Transverse colon (tissue), 4 donors: Measurements from ENCODE around the gene DDIAS. TPM values are rescaled to one million over a fixed set of nuclear protein-coding genes. Genes with fewer than 3 reads are reported as not detected.
"Not testable (repeated sequence)": the region's sequence is repeated elsewhere in the genome, so short reads cannot be mapped to it uniquely, and the experiment has no call there.

Experiments
- DNase-seq: peaks from one replicate; pipeline ENCODE4 v3.0.0-alpha.2; 2019
- H3K27ac ChIP-seq, 4 donors: fragments of 200-600 bp; sonication (generic); 2 replicates each; pipeline ENCODE4 v1.5.1; 2016 to 2018; ENCODE audit warnings: inconsistent platforms in 4 of 4
- H3K27me3 ChIP-seq: fragments of 200-600 bp; sonication (generic); 2 replicates; pipeline ENCODE4 v1.5.1; 2017; ENCODE audit warnings: inconsistent platforms
- H3K36me3 ChIP-seq, 4 donors: fragments of 200-600 bp; sonication (generic); 2 replicates each; pipeline ENCODE4 v1.5.1; 2017 to 2019; ENCODE audit warnings: inconsistent platforms in 4 of 4
- H3K4me1 ChIP-seq, 4 donors: fragments of 200-600 bp; sonication (generic); 2 replicates each; pipeline ENCODE4 v1.5.1; 2017 to 2020; ENCODE audit warnings: inconsistent platforms in 4 of 4
- H3K4me3 ChIP-seq, 4 donors: fragments of 200-600 bp; sonication (generic); 1 replicate in 1 of 4; 2 replicates in 3 of 4; pipeline versions ENCODE4 v1.5.1 to v1.6.1; 2017 to 2019; ENCODE audit warnings: inconsistent platforms in 4 of 4
- H3K9me3 ChIP-seq, 2 donors: fragments of 200-600 bp; sonication (generic); 2 replicates each; pipeline ENCODE4 v1.5.1; 2017 to 2019; ENCODE audit warnings: inconsistent platforms in 2 of 2
- CTCF ChIP-seq, 5 experiments: fragments of 200-600 bp in 3 of 5; fragments of 450-650 bp in 2 of 5; sonication (generic) in 3 of 5; IDR thresholded peaks; 1 replicate in 2 of 5; 2 replicates in 3 of 5; pipeline ENCODE4 v1.5.1; 2016 to 2017; ENCODE audit warnings: antibody characterized with exemption in 5 of 5, inconsistent platforms in 3 of 5, mild to moderate bottlenecking in 2 of 5, moderate library complexity in 1 of 5
- EP300 ChIP-seq: sonication (generic); formaldehyde crosslinking; IDR thresholded peaks from one replicate; pipeline ENCODE4 v1.6.1; 2017; ENCODE audit warnings: antibody characterized with exemption, low read depth
- POLR2A ChIP-seq: fragments of 450-650 bp; IDR thresholded peaks from one replicate; pipeline ENCODE4 v1.6.1; 2016; ENCODE audit warnings: antibody characterized with exemption, mild to moderate bottlenecking, moderate library complexity
- POLR2AphosphoS5 ChIP-seq, 3 donors: sonication (generic); formaldehyde crosslinking; IDR thresholded peaks; one replicate each; pipeline ENCODE4 v1.6.1; 2016; ENCODE audit warnings: antibody characterized with exemption in 3 of 3
- WGBS, 2 donors: methylation state at CpG; one replicate each; pipeline ENCODE4 v1.1.5; 2018; ENCODE audit warnings: low coverage in 1 of 2; 5-methylcytosine and 5-hydroxymethylcytosine counted together
- in situ Hi-C, 4 donors: fragments of 200-750 bp; cut with MboI; loops; one replicate each; pipeline versions ENCODE4 v1.15.0 to v1.15.1; 2017; ENCODE audit warnings: low sequenced_read_pairs in 3 of 4, low pct_ligation_motif_present in 1 of 4, low pct_unique_long_range_greater_than_20kb in 1 of 4
- intact Hi-C: fragments of 100-400 bp; cut with DNase I; formaldehyde crosslinking; loops from one replicate; pipeline ENCODE4 v1.15.1; 2023; ENCODE audit warnings: low total_unique reads
- total RNA-seq, 4 donors: library from RNA; depleted of rRNA; stranded (reverse); fragments of >200 nt; gene quantifications; one replicate each; pipeline ENCODE4 v1.1.0, GENCODE V29; 2016

Gene DDIAS
- total RNA-seq, 4 donors from 2014 or later = 0.95 to 1.1 TPM; not detected in 2

GRCh38 chr11:82967381-82967780 lies 65.8 kb downstream of the DDIAS start:
- no peaks in the 10 kb centered on the region for H3K9me3 ChIP-seq
- intact Hi-C loops (no loop called here), in situ Hi-C loops (no loop called here)
- H3K4me3 ChIP-seq = no peak overlapping the region
- H3K27ac ChIP-seq = no peak overlapping the region
- H3K36me3 ChIP-seq = no peaks in the 10 kb centered on the region
- DNase-seq = no peak
- no peaks in the 10 kb centered on the region for H3K27me3 ChIP-seq
- TF ChIP-seq POLR2AphosphoS5 (IDR thresholded peaks at IDR 0.05) = no peak
- no peak for TF ChIP-seq CTCF (IDR thresholded peaks at IDR 0.05)
- no peak for TF ChIP-seq EP300
- TF ChIP-seq POLR2A = no peak
- 88 to 96% methylated on average over 4 of the region's 4 CpGs for WGBS, 2 donors
- no peaks in the 10 kb centered on the region for H3K4me1 ChIP-seq

GRCh38 chr11:82969811-82970210 lies 68.3 kb downstream of the DDIAS start:
- H3K36me3 ChIP-seq = no peaks in the 10 kb centered on the region
- intact Hi-C loops (no loop called here), in situ Hi-C loops (no loop called here)
- 86 to 88% methylated on average over 4 of the region's 4 CpGs for WGBS, 2 donors
- no peaks in the 10 kb centered on the region for H3K27me3 ChIP-seq
- DNase-seq = no peak
- no peak for TF ChIP-seq POLR2AphosphoS5 (IDR thresholded peaks at IDR 0.05)
- TF ChIP-seq CTCF (IDR thresholded peaks at IDR 0.05) = no peak
- no peak for TF ChIP-seq EP300
- TF ChIP-seq POLR2A = no peak
- no peaks in the 10 kb centered on the region for H3K9me3 ChIP-seq
- H3K4me3 ChIP-seq = no peak overlapping the region
- H3K27ac ChIP-seq = peak overlapping the region in 1 of 4 donors; percentile 54
- no peaks in the 10 kb centered on the region for H3K4me1 ChIP-seq

GRCh38 chr11:82970507-82971083 lies 69.1 kb downstream of the DDIAS start:
- H3K4me3 ChIP-seq, intact Hi-C loops, H3K36me3 ChIP-seq, DNase-seq, in situ Hi-C loops, H3K4me1 ChIP-seq, H3K27me3 ChIP-seq, H3K9me3 ChIP-seq: not testable (repeated sequence)
- H3K27ac ChIP-seq = peak overlapping the region in 2 of 4 donors; percentile 15 to 54
- WGBS, 2 donors = 80 to 98% methylated on average over 4 to 31 of the region's 60 CpGs

- WGBS, 2 donors = 81 to 89% methylated on average over 6 to 8 of the region's 8 CpGs
- peak; percentile 54 for DNase-seq
- H3K27ac ChIP-seq = peak overlapping the region in 1 of 4 donors; percentile 54
- in situ Hi-C loops, H3K4me3 ChIP-seq, H3K9me3 ChIP-seq, H3K36me3 ChIP-seq, H3K27me3 ChIP-seq, intact Hi-C loops, H3K4me1 ChIP-seq: not testable (repeated sequence)
Observed at GRCh38 chr11:82971519-82971946, 70.0 kb downstream of the DDIAS start.

GRCh38 chr11:82972103-82972502 lies 70.6 kb downstream of the DDIAS start:
- no peak for TF ChIP-seq POLR2AphosphoS5 (IDR thresholded peaks at IDR 0.05)
- no peak for TF ChIP-seq EP300
- TF ChIP-seq POLR2A = no peak
- no peak for TF ChIP-seq CTCF (IDR thresholded peaks at IDR 0.05)
- Histone ChIP-seq H3K4me3 (no peak overlapping the region), H3K9me3 (no peaks in the 10 kb centered on the region), H3K36me3 (no peaks in the 10 kb centered on the region), H3K27me3 (no peaks in the 10 kb centered on the region), H3K4me1 (no peaks in the 10 kb centered on the region), H3K27ac (no peak overlapping the region)
- DNase-seq = no peak
- intact Hi-C loops (no loop called here), in situ Hi-C loops (no loop called here)
- WGBS, 2 donors = 75 to 86% methylated on average over 1 of the region's 1 CpG
